Coronary artery (tissue), 2 donors: ENCODE measurements around the gene MATN1.

Experiments used
- DNase-seq: peaks from one replicate; pipeline ENCODE4 v3.0.0-alpha.2; 2017; ENCODE audit warnings: low spot score
- H3K27ac ChIP-seq, 2 donors: fragments of 200-600 bp; sonication (generic); one replicate each; pipeline ENCODE4 v1.5.1; 2016 to 2019
- H3K4me3 ChIP-seq: fragments of 200-600 bp; sonication (generic); 2 replicates; pipeline ENCODE4 v1.5.1; 2016; ENCODE audit warnings: mild to moderate bottlenecking, moderate library complexity
- TF ChIP-seq, protein P1 (sequence below): fragments of 200-600 bp; sonication (generic); IDR thresholded peaks from one replicate; pipeline ENCODE4 v1.5.1; 2019; ENCODE audit warnings: antibody characterized with exemption

The MATN1 gene

DNA sequence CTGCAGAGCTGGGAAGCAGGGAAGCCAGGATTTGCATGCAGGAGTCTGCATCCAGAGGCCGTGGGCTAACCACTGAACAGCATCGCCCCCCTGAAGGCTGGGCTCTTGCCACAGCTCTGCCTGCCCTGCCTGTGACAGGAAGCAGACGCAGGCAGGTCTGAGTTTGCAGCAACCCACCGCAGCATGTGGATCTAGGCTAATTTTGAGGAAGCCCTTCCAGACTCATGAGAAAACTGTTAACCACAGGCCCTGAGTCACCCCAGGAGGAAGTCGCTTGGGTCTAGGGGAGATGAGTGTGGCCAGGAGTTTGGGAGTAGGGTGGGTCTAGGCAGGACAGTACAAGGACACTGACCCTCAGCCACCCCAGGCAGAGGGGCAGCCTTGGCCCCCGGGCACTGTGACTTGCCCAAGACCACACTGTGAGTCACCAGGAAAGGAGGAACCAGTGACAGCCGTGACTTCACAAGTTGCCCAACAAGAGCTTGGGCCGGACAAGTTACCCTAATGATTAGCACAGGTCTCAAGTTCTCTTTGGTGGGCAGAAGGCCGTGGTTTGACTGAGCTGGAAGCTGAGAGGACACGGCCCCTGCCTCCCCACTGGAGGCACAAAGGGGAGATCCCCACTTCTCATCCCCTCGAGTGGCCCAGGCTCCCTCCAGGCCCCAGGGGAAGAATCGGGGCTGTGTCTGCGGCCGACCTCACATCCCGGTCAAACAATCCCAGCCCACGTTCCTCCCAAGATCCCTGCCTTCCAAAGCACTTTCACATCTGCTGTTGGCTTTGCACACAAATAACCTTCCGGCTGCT is 33.4 kb upstream of the MATN1 start:
- DNase-seq: peak; percentile 84
- Histone ChIP-seq H3K4me3 (peak overlapping the region; percentile 62), H3K27ac (peak overlapping the region; percentile 69 to 82)
- TF ChIP-seq, protein P1, sequence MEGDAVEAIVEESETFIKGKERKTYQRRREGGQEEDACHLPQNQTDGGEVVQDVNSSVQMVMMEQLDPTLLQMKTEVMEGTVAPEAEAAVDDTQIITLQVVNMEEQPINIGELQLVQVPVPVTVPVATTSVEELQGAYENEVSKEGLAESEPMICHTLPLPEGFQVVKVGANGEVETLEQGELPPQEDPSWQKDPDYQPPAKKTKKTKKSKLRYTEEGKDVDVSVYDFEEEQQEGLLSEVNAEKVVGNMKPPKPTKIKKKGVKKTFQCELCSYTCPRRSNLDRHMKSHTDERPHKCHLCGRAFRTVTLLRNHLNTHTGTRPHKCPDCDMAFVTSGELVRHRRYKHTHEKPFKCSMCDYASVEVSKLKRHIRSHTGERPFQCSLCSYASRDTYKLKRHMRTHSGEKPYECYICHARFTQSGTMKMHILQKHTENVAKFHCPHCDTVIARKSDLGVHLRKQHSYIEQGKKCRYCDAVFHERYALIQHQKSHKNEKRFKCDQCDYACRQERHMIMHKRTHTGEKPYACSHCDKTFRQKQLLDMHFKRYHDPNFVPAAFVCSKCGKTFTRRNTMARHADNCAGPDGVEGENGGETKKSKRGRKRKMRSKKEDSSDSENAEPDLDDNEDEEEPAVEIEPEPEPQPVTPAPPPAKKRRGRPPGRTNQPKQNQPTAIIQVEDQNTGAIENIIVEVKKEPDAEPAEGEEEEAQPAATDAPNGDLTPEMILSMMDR: no peak

DNA sequence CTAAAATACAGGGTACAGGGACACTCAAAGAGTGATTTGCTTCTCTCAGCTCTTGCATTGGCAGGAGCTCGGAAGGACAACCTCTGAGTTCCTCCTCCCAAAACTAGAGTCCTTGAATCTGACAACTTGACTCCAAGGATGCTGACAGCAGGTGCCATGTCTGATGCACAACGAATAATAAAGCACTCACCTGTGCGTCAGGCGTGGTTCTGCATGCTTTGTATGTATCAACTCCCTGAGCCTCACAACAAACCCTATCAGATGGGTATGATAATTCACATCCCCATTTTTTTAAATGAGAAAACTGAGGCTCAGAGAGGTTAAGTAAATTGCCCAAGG is 32.8 kb upstream of the MATN1 start:
- TF ChIP-seq, protein P1: no peak
- Histone ChIP-seq H3K4me3 (peak overlapping the region; percentile 46), H3K27ac (peak overlapping the region in 1 of 2 donors; percentile 58)
- no peak for DNase-seq

DNA sequence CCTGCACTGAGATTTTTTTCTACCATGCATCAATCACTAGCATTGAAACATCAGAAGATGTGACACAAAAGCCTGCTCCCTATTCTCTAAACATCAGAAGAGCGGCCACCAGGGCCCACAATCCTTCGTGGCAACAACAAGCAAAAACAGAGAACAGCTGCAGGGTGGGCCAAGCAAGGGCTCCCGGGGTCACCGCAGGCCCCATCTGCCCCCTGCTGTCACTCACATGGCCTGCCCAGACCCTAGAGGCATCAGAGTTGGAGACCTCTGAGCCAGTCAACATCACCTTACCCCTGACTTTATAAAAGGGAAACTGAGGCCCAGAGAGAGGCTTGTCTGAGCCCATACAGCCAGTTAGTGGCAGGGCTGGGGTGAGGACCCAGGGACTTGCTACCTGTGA is 32.4 kb upstream of the MATN1 start:
- no peak for DNase-seq
- peak overlapping the region in 1 of 2 donors; percentile 58 for H3K27ac ChIP-seq
- peak overlapping the region; percentile 46 for H3K4me3 ChIP-seq
- TF ChIP-seq, protein P1: no peak

- DNase-seq: no peak
- H3K27ac ChIP-seq: peak overlapping the region in 1 of 2 donors; percentile 58
- peak overlapping the region; percentile 46 for H3K4me3 ChIP-seq
- TF ChIP-seq, protein P1: no peak
These were observed 31.9 kb upstream of the MATN1 start for GRCh38 chr1:30755334-30755733.

- TF ChIP-seq, protein P1: no peak
- H3K4me3 ChIP-seq: peak overlapping the region; percentile 46
- H3K27ac ChIP-seq: peak overlapping the region in 1 of 2 donors; percentile 58
- no peak for DNase-seq
These were observed 31.3 kb upstream of the MATN1 start for GRCh38 chr1:30754684-30755171.

DNA sequence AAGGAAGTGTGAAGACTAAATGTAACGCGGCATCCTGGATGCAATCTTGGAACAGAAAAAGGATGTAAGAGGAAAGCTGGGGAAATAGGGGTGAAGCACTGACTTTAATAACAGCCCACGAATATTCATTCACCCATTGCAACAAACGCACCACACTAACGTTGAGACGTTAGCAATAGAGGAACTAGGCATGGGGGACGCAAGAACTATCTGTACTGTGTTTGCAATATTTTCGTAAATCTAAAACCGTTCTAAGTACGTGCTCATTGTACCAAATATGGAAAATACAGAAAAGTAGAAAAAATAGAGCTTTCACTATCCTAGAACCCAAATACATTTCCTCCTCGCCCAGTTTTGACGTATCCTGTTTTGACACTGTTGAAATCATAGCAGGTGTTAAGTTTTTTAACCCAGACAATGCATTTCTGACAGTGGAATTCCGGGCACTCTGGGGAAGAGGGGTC is 30.3 kb upstream of the MATN1 start:
- Histone ChIP-seq H3K4me3 (no peak overlapping the region), H3K27ac (no peak overlapping the region)
- TF ChIP-seq, protein P1: no peak
- no peak for DNase-seq

DNA sequence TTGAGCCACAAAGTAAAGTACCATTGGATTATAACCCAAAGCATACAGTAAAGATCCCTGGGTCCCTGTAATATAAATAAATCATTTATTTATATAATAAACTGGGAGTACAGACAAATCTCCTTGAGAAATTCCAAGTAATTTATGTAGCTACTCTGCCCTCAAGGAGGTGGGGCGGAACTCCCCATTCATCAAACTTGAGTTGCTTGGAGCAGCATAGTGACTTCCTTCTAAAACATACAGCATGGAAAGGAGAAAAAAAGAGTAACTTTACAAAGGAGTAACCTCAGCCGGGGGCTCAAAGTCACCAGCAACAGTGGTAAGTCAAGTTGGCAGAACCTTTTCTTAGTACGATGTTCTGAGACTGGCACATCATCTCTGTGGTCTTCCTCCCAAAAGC is 29.7 kb upstream of the MATN1 start:
- no peak overlapping the region for H3K4me3 ChIP-seq
- TF ChIP-seq, protein P1: no peak
- no peak for DNase-seq
- no peak overlapping the region for H3K27ac ChIP-seq
